ENCODE data around the gene RAB17.

DNA sequence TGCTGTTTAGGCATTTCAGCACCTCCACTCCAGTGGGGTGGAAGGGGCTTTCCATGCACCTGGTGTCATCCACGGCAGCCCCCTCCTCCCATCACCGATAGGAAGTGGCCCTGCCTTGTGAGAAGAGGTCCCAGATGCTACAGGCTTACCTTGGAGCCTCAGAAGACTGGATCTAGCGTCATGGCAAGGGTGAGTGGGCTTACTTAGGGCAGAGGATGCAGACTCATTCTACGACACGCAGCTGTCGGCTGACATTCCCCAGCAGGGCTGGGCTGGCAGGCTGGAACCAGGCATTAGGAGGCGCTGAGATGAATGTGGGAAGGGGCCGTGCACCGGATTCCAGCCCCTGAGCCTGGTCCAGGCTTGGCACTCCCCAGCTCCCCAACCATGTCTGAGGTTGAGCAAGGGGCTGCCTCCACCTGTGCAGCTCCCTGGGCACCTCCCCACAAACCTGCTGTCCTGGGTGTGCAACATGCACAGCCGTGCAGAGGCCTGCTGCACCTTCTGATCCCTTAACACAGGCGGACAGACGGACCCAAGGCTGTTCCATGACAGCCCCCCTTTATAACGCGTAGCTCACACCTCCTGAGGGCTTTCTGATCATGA is 25.9 kb downstream of the RAB17 start:
- TF ChIP-seq ZNF565 (CRISPR knock-in tag; conservative IDR thresholded peaks at IDR 0.05; ENCODE audit: low read depth) (no peak), CSRNP3 (CRISPR knock-in tag; IDR thresholded peaks at IDR 0.05) (no peak), ZFP3 (CRISPR knock-in tag; IDR thresholded peaks at IDR 0.05) (no peak), RARB (CRISPR knock-in tag; IDR thresholded peaks at IDR 0.05) (no peak), ZC3H10 (CRISPR knock-in tag; IDR thresholded peaks at IDR 0.05) (no peak), TSHZ2 (CRISPR knock-in tag; IDR thresholded peaks at IDR 0.05) (no peak), PATZ1 (CRISPR knock-in tag; IDR thresholded peaks at IDR 0.05; ENCODE audit: borderline replicate concordance) (no peak), ARNTL (CRISPR knock-in tag; IDR thresholded peaks at IDR 0.05; ENCODE audit: borderline replicate concordance, low read depth) (no peak), TOX (CRISPR knock-in tag; IDR thresholded peaks at IDR 0.05; ENCODE audit: borderline replicate concordance) (no peak), ZNF8 (CRISPR knock-in tag; IDR thresholded peaks at IDR 0.05) (no peak), ISL1 (CRISPR knock-in tag; IDR thresholded peaks at IDR 0.05) (no peak), CSDC2 (CRISPR knock-in tag; IDR thresholded peaks at IDR 0.05) (no peak)
- TF ChIP-seq, protein P1, sequence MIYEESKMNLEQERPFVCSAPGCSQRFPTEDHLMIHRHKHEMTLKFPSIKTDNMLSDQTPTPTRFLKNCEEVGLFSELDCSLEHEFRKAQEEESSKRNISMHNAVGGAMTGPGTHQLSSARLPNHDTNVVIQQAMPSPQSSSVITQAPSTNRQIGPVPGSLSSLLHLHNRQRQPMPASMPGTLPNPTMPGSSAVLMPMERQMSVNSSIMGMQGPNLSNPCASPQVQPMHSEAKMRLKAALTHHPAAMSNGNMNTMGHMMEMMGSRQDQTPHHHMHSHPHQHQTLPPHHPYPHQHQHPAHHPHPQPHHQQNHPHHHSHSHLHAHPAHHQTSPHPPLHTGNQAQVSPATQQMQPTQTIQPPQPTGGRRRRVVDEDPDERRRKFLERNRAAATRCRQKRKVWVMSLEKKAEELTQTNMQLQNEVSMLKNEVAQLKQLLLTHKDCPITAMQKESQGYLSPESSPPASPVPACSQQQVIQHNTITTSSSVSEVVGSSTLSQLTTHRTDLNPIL (CRISPR knock-in tag; IDR thresholded peaks at IDR 0.05; ENCODE audit: low read depth) = no peak

All from SK-N-SH treated with all-trans-retinoic acid at 6 μM for 48 hours (cell line).